IPS-15b (cell line): ENCODE data around the gene HLA-F.

Experiments used
- H3K27me3 ChIP-seq: one replicate; pipeline ENCODE4 v1.6.1; 2013; ENCODE audit warnings: low read length; ENCODE audit not compliant: control insufficient read depth, insufficient read depth
- H3K36me3 ChIP-seq: one replicate; pipeline ENCODE4 v1.6.1; 2013; ENCODE audit warnings: low read length; ENCODE audit not compliant: control insufficient read depth, insufficient read depth
- H3K4me1 ChIP-seq: one replicate; pipeline ENCODE4 v1.6.1; 2013; ENCODE audit warnings: mild to moderate bottlenecking, low read length; ENCODE audit not compliant: control insufficient read depth, insufficient read depth
- H3K4me3 ChIP-seq: one replicate; pipeline ENCODE4 v1.5.1; 2013; ENCODE audit warnings: low read depth, low read length
- H3K9ac ChIP-seq: one replicate; pipeline ENCODE4 v1.6.1; 2013; ENCODE audit warnings: low read depth, mild to moderate bottlenecking, low read length
- H3K9me3 ChIP-seq: one replicate; pipeline ENCODE4 v1.6.1; 2013; ENCODE audit warnings: mild to moderate bottlenecking, low read length; ENCODE audit not compliant: control insufficient read depth, insufficient read depth

The HLA-F gene

DNA sequence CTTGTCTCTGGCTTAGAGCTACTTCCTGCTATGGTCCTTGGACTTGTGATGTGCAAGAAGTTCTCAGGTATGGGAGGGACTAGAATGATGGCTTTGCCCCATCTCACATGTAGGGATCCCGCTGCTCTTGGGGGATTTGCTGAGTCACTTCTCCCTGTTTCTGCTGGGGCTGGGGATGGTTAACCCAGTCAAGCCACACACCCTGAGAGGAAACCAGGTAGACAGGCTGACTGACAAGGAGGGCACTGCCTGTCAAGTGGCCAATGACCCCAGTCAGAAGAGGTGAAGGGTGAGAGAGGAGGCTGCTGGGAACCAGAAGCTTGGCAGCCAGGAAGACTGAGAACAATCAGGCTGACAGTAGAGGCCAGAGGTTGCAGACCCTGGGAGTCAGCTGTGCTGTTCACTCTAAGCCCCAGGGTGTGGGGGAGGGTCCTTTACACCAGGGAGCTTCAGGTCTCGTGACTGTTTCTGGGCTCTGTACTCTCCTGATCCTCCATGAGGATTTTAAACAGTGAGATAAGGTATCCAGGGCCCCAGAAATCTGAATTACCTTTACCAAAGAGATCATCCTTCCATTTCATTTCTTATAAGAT is 34.6 kb downstream of the HLA-F start:
- Histone ChIP-seq H3K4me1 (peaks cover 44% of the 10 kb centered on the region), H3K4me3 (no peak overlapping the region)

GRCh38 chr6:29758761-29759160 is 35.5 kb downstream of the HLA-F start:
- no peaks in the 10 kb centered on the region for H3K36me3 ChIP-seq
- no peak overlapping the region for H3K9ac ChIP-seq
- peaks cover 17% of the 10 kb centered on the region for H3K27me3 ChIP-seq
- H3K4me1 ChIP-seq: peaks cover 44% of the 10 kb centered on the region
- H3K9me3 ChIP-seq: no peaks in the 10 kb centered on the region
- peak overlapping the region; percentile 1 for H3K4me3 ChIP-seq

More for the DNA sequence above, 34.6 kb downstream of the HLA-F start:
- Histone ChIP-seq H3K27me3 (peaks cover 21% of the 10 kb centered on the region), H3K36me3 (no peaks in the 10 kb centered on the region), H3K9me3 (no peaks in the 10 kb centered on the region), H3K9ac (no peak overlapping the region)

- no peaks in the 10 kb centered on the region for H3K36me3 ChIP-seq
- peaks cover 17% of the 10 kb centered on the region for H3K27me3 ChIP-seq
- H3K4me1 ChIP-seq: peaks cover 44% of the 10 kb centered on the region
- H3K9me3 ChIP-seq: no peaks in the 10 kb centered on the region
- no peak overlapping the region for H3K4me3 ChIP-seq
- no peak overlapping the region for H3K9ac ChIP-seq
These were observed 36.2 kb downstream of the HLA-F start for GRCh38 chr6:29759457-29759856.

DNA sequence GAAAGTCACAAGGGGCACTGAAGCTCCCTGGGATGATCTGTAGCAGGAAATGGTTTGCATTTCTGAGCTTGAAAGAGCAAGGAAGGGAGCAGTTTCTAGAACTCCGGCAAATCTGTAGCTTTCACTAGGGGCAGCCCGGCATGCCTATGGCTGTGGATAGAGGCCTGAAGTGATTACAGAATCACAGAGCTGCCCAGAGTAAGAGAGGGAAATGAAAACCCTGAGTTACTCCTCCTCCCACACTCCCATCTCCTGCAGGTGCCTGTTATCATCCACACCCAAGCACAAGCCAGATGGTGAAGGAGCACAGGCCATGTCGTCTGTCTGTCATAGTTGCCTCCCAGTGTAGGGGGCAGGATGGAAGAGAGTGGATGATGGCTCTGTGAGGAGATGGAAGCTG is 37.1 kb downstream of the HLA-F start:
- H3K4me1 ChIP-seq: peaks cover 41% of the 10 kb centered on the region
- no peaks in the 10 kb centered on the region for H3K9me3 ChIP-seq
- no peaks in the 10 kb centered on the region for H3K36me3 ChIP-seq
- H3K27me3 ChIP-seq: peaks cover 8% of the 10 kb centered on the region
- no peak overlapping the region for H3K4me3 ChIP-seq
- no peak overlapping the region for H3K9ac ChIP-seq

GRCh38 chr6:29762051-29762450 is 38.8 kb downstream of the HLA-F start:
- Histone ChIP-seq H3K9me3 (no peaks in the 10 kb centered on the region), H3K27me3 (no peaks in the 10 kb centered on the region), H3K4me3 (no peak overlapping the region), H3K4me1 (peaks cover 35% of the 10 kb centered on the region), H3K9ac (no peak overlapping the region), H3K36me3 (no peaks in the 10 kb centered on the region)

- H3K9ac ChIP-seq: no peak overlapping the region
These were observed 39.6 kb downstream of the HLA-F start for GRCh38 chr6:29762781-29763214.

GRCh38 chr6:29763491-29764289 is 40.5 kb downstream of the HLA-F start:
- peaks cover 19% of the 10 kb centered on the region for H3K4me1 ChIP-seq
- no peak overlapping the region for H3K4me3 ChIP-seq
- H3K36me3 ChIP-seq: no peaks in the 10 kb centered on the region
- H3K9me3 ChIP-seq: no peaks in the 10 kb centered on the region
- no peak overlapping the region for H3K9ac ChIP-seq
- H3K27me3 ChIP-seq: peaks cover 5% of the 10 kb centered on the region

More at GRCh38 chr6:29762781-29763214, 39.6 kb downstream of the HLA-F start:
- Histone ChIP-seq H3K36me3 (no peaks in the 10 kb centered on the region), H3K4me1 (peaks cover 27% of the 10 kb centered on the region), H3K9me3 (no peaks in the 10 kb centered on the region), H3K4me3 (no peak overlapping the region), H3K27me3 (peaks cover 2% of the 10 kb centered on the region)

- peaks cover 13% of the 10 kb centered on the region for H3K4me1 ChIP-seq
- no peaks in the 10 kb centered on the region for H3K9me3 ChIP-seq
- H3K27me3 ChIP-seq: peaks cover 8% of the 10 kb centered on the region
- no peaks in the 10 kb centered on the region for H3K36me3 ChIP-seq
- H3K4me3 ChIP-seq: no peak overlapping the region
- no peak overlapping the region for H3K9ac ChIP-seq
These were observed 41.4 kb downstream of the HLA-F start for GRCh38 chr6:29764422-29765196.

GRCh38 chr6:29769336-29769735 is 46.1 kb downstream of the HLA-F start:
- no peak overlapping the region for H3K4me3 ChIP-seq
- no peaks in the 10 kb centered on the region for H3K9me3 ChIP-seq
- H3K4me1 ChIP-seq: no peaks in the 10 kb centered on the region
- peaks cover 8% of the 10 kb centered on the region for H3K27me3 ChIP-seq
- H3K36me3 ChIP-seq: no peaks in the 10 kb centered on the region
- no peak overlapping the region for H3K9ac ChIP-seq

- Histone ChIP-seq H3K36me3 (no peaks in the 10 kb centered on the region), H3K9ac (no peak overlapping the region), H3K4me1 (no peaks in the 10 kb centered on the region), H3K9me3 (no peaks in the 10 kb centered on the region), H3K4me3 (no peak overlapping the region), H3K27me3 (peaks cover 8% of the 10 kb centered on the region)
These were observed 47.1 kb downstream of the HLA-F start for GRCh38 chr6:29770306-29770705.

DNA sequence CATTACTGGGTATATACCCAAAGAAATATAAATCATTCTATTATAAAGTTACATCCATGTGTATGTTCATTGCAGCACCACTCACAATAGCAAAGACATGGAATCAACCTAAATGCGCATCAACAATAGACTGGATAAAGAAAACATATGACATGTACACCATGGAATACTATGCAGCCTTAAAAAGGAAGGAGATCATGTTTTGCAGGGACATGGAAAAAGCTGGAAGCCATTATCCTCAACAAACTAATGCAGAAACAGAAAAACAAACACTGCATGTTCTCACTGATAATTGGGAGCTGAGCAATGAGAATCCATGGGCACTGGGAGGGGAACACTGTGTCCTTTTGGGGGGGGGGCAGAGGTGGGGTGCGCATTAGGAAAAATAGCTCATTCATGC is 53.5 kb downstream of the HLA-F start:
- Histone ChIP-seq H3K9ac (no peak overlapping the region), H3K4me1 (no peaks in the 10 kb centered on the region), H3K27me3 (no peaks in the 10 kb centered on the region), H3K36me3 (no peaks in the 10 kb centered on the region), H3K9me3 (no peaks in the 10 kb centered on the region), H3K4me3 (no peak overlapping the region)
